Rectal smooth muscle tissue (tissue), 1 donor: Measurements from ENCODE around the gene BAK1.

Source experiments
- H3K27ac ChIP-seq: one replicate; pipeline ENCODE4 v1.7.0; 2013; ENCODE audit warnings: low read depth, low read length, inconsistent platforms
- H3K27me3 ChIP-seq: one replicate; pipeline ENCODE4 v1.7.0; 2013; ENCODE audit warnings: low read length; ENCODE audit not compliant: control insufficient read depth, insufficient read depth
- H3K36me3 ChIP-seq: one replicate; pipeline ENCODE4 v1.7.0; 2013; ENCODE audit warnings: low read length; ENCODE audit not compliant: control insufficient read depth, insufficient read depth
- H3K4me1 ChIP-seq: one replicate; pipeline ENCODE4 v1.7.0; 2013; ENCODE audit warnings: low read length; ENCODE audit not compliant: control insufficient read depth, insufficient read depth
- H3K4me3 ChIP-seq: one replicate; pipeline ENCODE4 v1.7.0; 2013; ENCODE audit warnings: low read length
- H3K9ac ChIP-seq: one replicate; pipeline ENCODE4 v1.7.0; 2013; ENCODE audit warnings: low read length

Gene BAK1

GRCh38 chr6:33579828-33580714 is at the start of gene BAK1:
Gene BAK1 (minus strand): TSS chr6:33580276. CDS start chr6:33577604, 2,672 bp downstream.
- peaks cover 11% of the 10 kb centered on the region for H3K36me3 ChIP-seq
- peak within 1 kb of the TSS; percentile 85 for H3K4me3 ChIP-seq
- H3K4me1 ChIP-seq, result peaks cover 5% of the 10 kb centered on the region
- peak within 1 kb of the TSS; percentile 96 for H3K9ac ChIP-seq
- no peaks in the 10 kb centered on the region for H3K27me3 ChIP-seq
- peak within 1 kb of the TSS; percentile 76 for H3K27ac ChIP-seq

- Histone ChIP-seq H3K36me3 (no peaks in the 10 kb centered on the region), H3K27me3 (no peaks in the 10 kb centered on the region), H3K27ac (no peak overlapping the region), H3K9ac (no peak overlapping the region), H3K4me3 (no peak overlapping the region), H3K4me1 (no peaks in the 10 kb centered on the region)
Observed at GRCh38 chr6:33628401-33628964, 48.4 kb upstream of the BAK1 start.

- H3K9ac ChIP-seq, result no peak overlapping the region
- no peak overlapping the region for H3K27ac ChIP-seq
- H3K4me3 ChIP-seq, result no peak overlapping the region
- H3K4me1 ChIP-seq, result no peaks in the 10 kb centered on the region
- no peaks in the 10 kb centered on the region for H3K27me3 ChIP-seq
- H3K36me3 ChIP-seq, result no peaks in the 10 kb centered on the region
Observed at GRCh38 chr6:33627876-33628275, 47.8 kb upstream of the BAK1 start.

- Histone ChIP-seq H3K4me3 (no peak overlapping the region), H3K27ac (no peak overlapping the region), H3K36me3 (no peaks in the 10 kb centered on the region), H3K27me3 (peaks cover 9% of the 10 kb centered on the region), H3K9ac (no peak overlapping the region), H3K4me1 (peaks cover 3% of the 10 kb centered on the region)
Observed at GRCh38 chr6:33624856-33625255, 44.8 kb upstream of the BAK1 start.

GRCh38 chr6:33623895-33624381 is 43.9 kb upstream of the BAK1 start:
- H3K9ac ChIP-seq, result no peak overlapping the region
- no peak overlapping the region for H3K27ac ChIP-seq

GRCh38 chr6:33622456-33623431 is 42.7 kb upstream of the BAK1 start:
- Histone ChIP-seq H3K36me3 (no peaks in the 10 kb centered on the region), H3K27ac (no peak overlapping the region), H3K27me3 (peaks cover 9% of the 10 kb centered on the region), H3K4me3 (peak overlapping the region; percentile 86), H3K4me1 (peaks cover 3% of the 10 kb centered on the region), H3K9ac (no peak overlapping the region)

More at GRCh38 chr6:33623895-33624381, 43.9 kb upstream of the BAK1 start:
- Histone ChIP-seq H3K36me3 (no peaks in the 10 kb centered on the region), H3K4me3 (no peak overlapping the region), H3K4me1 (peaks cover 3% of the 10 kb centered on the region), H3K27me3 (peaks cover 9% of the 10 kb centered on the region)

GRCh38 chr6:33621711-33622388 is 41.8 kb upstream of the BAK1 start:
- Histone ChIP-seq H3K27me3 (peaks cover 9% of the 10 kb centered on the region), H3K4me3 (peak overlapping the region; percentile 86), H3K36me3 (no peaks in the 10 kb centered on the region), H3K9ac (peak overlapping the region; percentile 92), H3K27ac (peak overlapping the region; percentile 43), H3K4me1 (peaks cover 3% of the 10 kb centered on the region)

- H3K4me1 ChIP-seq, result peaks cover 3% of the 10 kb centered on the region
- peak within 1 kb of the TSS; percentile 92 for H3K9ac ChIP-seq
Observed at GRCh38 chr6:33620856-33621710, 41.0 kb upstream of the BAK1 start, which contains the start of gene ITPR3. Gene ITPR3 (plus strand): TSS chr6:33621322. CDS start chr6:33621603, 281 bp downstream.

GRCh38 chr6:33620158-33620855 is 40.2 kb upstream of the BAK1 start:
- H3K4me3 ChIP-seq, result peak overlapping the region; percentile 70
- H3K4me1 ChIP-seq, result peaks cover 3% of the 10 kb centered on the region
- H3K27me3 ChIP-seq, result peaks cover 9% of the 10 kb centered on the region
- peak overlapping the region; percentile 34 for H3K27ac ChIP-seq
- peak overlapping the region; percentile 29 for H3K9ac ChIP-seq
- no peaks in the 10 kb centered on the region for H3K36me3 ChIP-seq

More at GRCh38 chr6:33620856-33621710, 41.0 kb upstream of the BAK1 start, which contains the start of gene ITPR3:
- Histone ChIP-seq H3K27me3 (peaks cover 9% of the 10 kb centered on the region), H3K36me3 (no peaks in the 10 kb centered on the region), H3K4me3 (peak within 1 kb of the TSS; percentile 86), H3K27ac (peak within 1 kb of the TSS; percentile 43)

- H3K4me3 ChIP-seq, result no peak overlapping the region
- no peaks in the 10 kb centered on the region for H3K36me3 ChIP-seq
- peaks cover 3% of the 10 kb centered on the region for H3K4me1 ChIP-seq
- H3K27ac ChIP-seq, result no peak overlapping the region
- no peak overlapping the region for H3K9ac ChIP-seq
- peaks cover 9% of the 10 kb centered on the region for H3K27me3 ChIP-seq
Observed at GRCh38 chr6:33619166-33619840, 39.2 kb upstream of the BAK1 start.
